HepG2 (cell line): ENCODE measurements around the gene TOX2.

Experiments
- CHD2 ChIP-seq: IDR thresholded peaks from 2 replicates; pipeline ENCODE4 v1.6.1; 2011; ENCODE audit warnings: low read depth, low read length, improper control_type of control experiment
- CTCF ChIP-seq: sonication (generic); formaldehyde crosslinking; IDR thresholded peaks from 2 replicates; pipeline ENCODE4 v1.5.0; 2020; ENCODE audit warnings: mild to moderate bottlenecking, missing genetic modification reagents, moderate library complexity
- MYC ChIP-seq: sonication (generic); formaldehyde crosslinking; IDR thresholded peaks from 2 replicates; pipeline ENCODE4 v1.9.0; 2021; ENCODE audit warnings: missing genetic modification reagents, borderline replicate concordance
- RAD21 ChIP-seq: fragments of 450-650 bp; formaldehyde crosslinking; IDR thresholded peaks from 2 replicates; pipeline ENCODE4 v1.5.0; 2020; ENCODE audit warnings: mild to moderate bottlenecking
- RERE ChIP-seq: IDR thresholded peaks from 2 replicates; pipeline ENCODE4 v1.6.1; 2016; ENCODE audit warnings: low read depth, missing genetic modification reagents, missing compliant biosample characterization
- RXRA ChIP-seq: sonication (generic); formaldehyde crosslinking; IDR thresholded peaks from 2 replicates; pipeline ENCODE4 v1.5.1; 2020; ENCODE audit warnings: missing genetic modification reagents
- SIX1 ChIP-seq: sonication (generic); formaldehyde crosslinking; IDR thresholded peaks from 2 replicates; pipeline ENCODE4 v1.4.0; 2020; ENCODE audit warnings: missing genetic modification reagents, borderline replicate concordance
- ZNF552 ChIP-seq: sonication (generic); formaldehyde crosslinking; IDR thresholded peaks from 2 replicates; pipeline ENCODE4 v1.9.0; 2022; ENCODE audit warnings: missing genetic modification reagents, mild to moderate bottlenecking, borderline replicate concordance

GRCh38 chr20:43914311-43915210 is at the start of gene TOX2:
- TF ChIP-seq MYC (CRISPR knock-in tag), result no peak
- no peak for TF ChIP-seq CTCF (CRISPR knock-in tag)
- no peak for TF ChIP-seq SIX1 (CRISPR knock-in tag)
- no peak for TF ChIP-seq RAD21 (CRISPR knock-in tag)
- TF ChIP-seq CHD2, result no peak
- no peak for TF ChIP-seq RERE
- TF ChIP-seq ZNF552 (CRISPR knock-in tag), result no peak
- no peak for TF ChIP-seq RXRA (CRISPR knock-in tag)
